CD8-positive, alpha-beta memory T cell (primary cell): Measurements from ENCODE around the gene ZEB2. TPM values are rescaled to one million over a fixed set of nuclear protein-coding genes. Genes with fewer than 3 reads are reported as not detected.
A peak's percentile ranks its signal among the peaks of the same experiment; 100 is the strongest.
"Not testable (repeated sequence)": the region's sequence is repeated elsewhere in the genome, so short reads cannot be mapped to it uniquely, and the experiment has no call there.

ENCODE experiments used
- CTCF ChIA-PET: fragments of 350-600 bp; sonication (Branson Sonifier 250); formaldehyde crosslinking; loops from one replicate; lab custom pipeline; 2021; ENCODE audit warnings: antibody characterized with exemption; lab: Charles Lee
- POLR2A ChIA-PET: fragments of 350-600 bp; sonication (Branson Sonifier 250); formaldehyde crosslinking; loops from one replicate; lab custom pipeline; 2021; ENCODE audit warnings: antibody characterized with exemption; lab: Charles Lee
- DNase-seq, 5 donors: peaks; one replicate each; pipeline versions ENCODE4 v3.0.0 to v3.0.0-alpha.2; 2020 to 2022; ENCODE audit warnings: mixed read lengths in 1 of 5
- H3K27ac ChIP-seq: one replicate; pipeline ENCODE4 v1.7.0; 2013; ENCODE audit warnings: low read depth, mild to moderate bottlenecking, low read length, moderate library complexity
- H3K27me3 ChIP-seq: 2 replicates; pipeline ENCODE4 v1.7.0; 2013; ENCODE audit warnings: low read length, mild to moderate bottlenecking; ENCODE audit not compliant: insufficient read depth, poor library complexity, severe bottlenecking
- H3K36me3 ChIP-seq: 2 replicates; pipeline ENCODE4 v1.7.0; 2013; ENCODE audit warnings: mild to moderate bottlenecking, low read length, moderate library complexity; ENCODE audit not compliant: insufficient read depth
- H3K4me1 ChIP-seq: 2 replicates; pipeline ENCODE4 v1.7.0; 2013; ENCODE audit warnings: mild to moderate bottlenecking, low read length, moderate library complexity; ENCODE audit not compliant: insufficient read depth
- H3K4me3 ChIP-seq: 2 replicates; pipeline ENCODE4 v1.7.0; 2013; ENCODE audit warnings: mild to moderate bottlenecking, low read length
- H3K9me3 ChIP-seq: 2 replicates; pipeline ENCODE4 v1.7.0; 2013; ENCODE audit warnings: mild to moderate bottlenecking, low read length
- H3K27ac Mint-ChIP-seq, 8 donors: one replicate each; pipeline ENCODE4 v1.8.0; 2020 to 2021; ENCODE audit warnings: mixed read lengths in 8 of 8, mild to moderate bottlenecking in 6 of 8, inconsistent platforms in 3 of 8, moderate library complexity in 3 of 8
- H3K27me3 Mint-ChIP-seq, 2 donors: one replicate each; pipeline ENCODE4 v1.8.0; 2020 to 2021; ENCODE audit warnings: mixed read lengths in 2 of 2, mild to moderate bottlenecking in 1 of 2, moderate library complexity in 1 of 2
- H3K36me3 Mint-ChIP-seq, 3 donors: one replicate each; pipeline ENCODE4 v1.8.0; 2020 to 2021; ENCODE audit warnings: mixed read lengths in 3 of 3, inconsistent platforms in 1 of 3, mild to moderate bottlenecking in 1 of 3
- H3K4me1 Mint-ChIP-seq, 3 donors: one replicate each; pipeline ENCODE4 v1.8.0; 2020 to 2021; ENCODE audit warnings: mixed read lengths in 3 of 3, inconsistent platforms in 1 of 3, mild to moderate bottlenecking in 1 of 3
- H3K4me3 Mint-ChIP-seq, 7 donors: one replicate each; pipeline ENCODE4 v1.8.0; 2020 to 2021; ENCODE audit warnings: mixed read lengths in 7 of 7, mild to moderate bottlenecking in 6 of 7, moderate library complexity in 4 of 7, inconsistent platforms in 2 of 7
- H3K9me3 Mint-ChIP-seq, 5 donors: one replicate each; pipeline ENCODE4 v1.8.0; 2020 to 2022; ENCODE audit warnings: mixed read lengths in 5 of 5, mild to moderate bottlenecking in 3 of 5, moderate library complexity in 2 of 5, inconsistent platforms in 1 of 5
- polyA plus RNA-seq: library from polyadenylated mRNA; unstranded; fragments of 300-500 nt; fragmentation: Illumina TruSeq; gene quantifications from one replicate; pipeline ENCODE4 v1.2.3, GENCODE V29; 2021
- total RNA-seq, 2 experiments: library from RNA; stranded (reverse); gene quantifications; one replicate each; pipeline ENCODE4 v1.2.3, GENCODE V29; 2021

Gene ZEB2
- total and polyA plus RNA-seq, 3 experiments from 2014 or later, result 20.6 to 35.8 (median 32.7) TPM

- H3K4me3 ChIP-seq, result no peak overlapping the region
- no peak overlapping the region for H3K27ac Mint-ChIP-seq
- H3K4me3 Mint-ChIP-seq, result no peak overlapping the region
- H3K27me3 Mint-ChIP-seq, result no peaks in the 10 kb centered on the region
- H3K27me3 ChIP-seq, result no peaks in the 10 kb centered on the region
- CTCF ChIA-PET, result interaction anchor here (1.6 kb wide), 1 partner anchor 207 kb away, joined by 3 read pairs; no protein-coding TSS in a partner anchor
- no peaks in the 10 kb centered on the region for H3K4me1 ChIP-seq
- H3K9me3 ChIP-seq, result no peaks in the 10 kb centered on the region
- no peaks in the 10 kb centered on the region for H3K36me3 ChIP-seq
- POLR2A ChIA-PET, result no interaction called here
- DNase-seq, result no peak
- H3K4me1 Mint-ChIP-seq, result peaks cover 9 to 14% (median 14%) of the 10 kb centered on the region in 3 donors
- H3K27ac ChIP-seq, result no peak overlapping the region
- H3K9me3 Mint-ChIP-seq, result no peaks in the 10 kb centered on the region
- H3K36me3 Mint-ChIP-seq, result peaks cover 0 to 2% (median 0%) of the 10 kb centered on the region in 3 donors
Measured at GRCh38 chr2:144369416-144369815, 150.5 kb downstream of the ZEB2 start.

DNA sequence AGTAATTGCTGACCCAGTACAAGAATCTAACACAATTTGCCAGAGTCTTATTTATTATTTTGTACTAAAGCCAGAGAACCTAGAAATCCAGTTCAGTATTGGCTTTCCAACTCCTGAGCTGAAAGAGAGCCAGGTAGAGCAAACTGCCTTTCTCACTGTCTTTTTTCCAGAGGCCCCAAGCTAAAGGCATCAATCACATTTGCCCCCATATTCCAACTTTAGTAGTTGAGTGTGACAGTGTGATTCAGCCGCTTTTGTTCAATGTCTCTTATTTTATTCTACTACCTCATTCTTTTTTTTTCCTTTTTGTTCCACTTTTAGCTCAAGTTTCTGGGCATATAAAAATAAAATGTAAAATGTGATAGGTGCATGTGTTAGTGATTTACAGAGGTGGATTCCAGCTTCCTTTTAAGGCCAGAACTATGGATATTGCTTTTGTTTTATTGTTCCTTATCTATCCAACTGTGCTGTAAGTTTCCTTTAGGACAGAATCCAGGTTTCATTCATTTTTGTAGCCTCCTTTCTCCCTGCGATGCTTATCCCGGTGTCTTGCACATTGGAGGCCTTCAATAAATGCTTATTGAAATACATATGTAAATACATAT, 153.0 kb downstream of the ZEB2 start:
- no peaks in the 10 kb centered on the region for H3K36me3 ChIP-seq
- no peak for DNase-seq
- no peaks in the 10 kb centered on the region for H3K4me1 ChIP-seq
- ChIA-PET POLR2A (interaction anchor here (0.7 kb wide), 1 partner anchor 142 kb away, joined by 3 read pairs; no protein-coding TSS in a partner anchor), CTCF (no interaction called here)
- H3K4me3 Mint-ChIP-seq, result no peak overlapping the region
- no peak overlapping the region for H3K27ac Mint-ChIP-seq
- H3K36me3 Mint-ChIP-seq, result no peaks in the 10 kb centered on the region
- H3K27ac ChIP-seq, result no peak overlapping the region
- no peak overlapping the region for H3K4me3 ChIP-seq
- no peaks in the 10 kb centered on the region for H3K27me3 ChIP-seq
- no peaks in the 10 kb centered on the region for H3K9me3 ChIP-seq
- H3K9me3 Mint-ChIP-seq, result no peaks in the 10 kb centered on the region
- no peaks in the 10 kb centered on the region for H3K27me3 Mint-ChIP-seq
- peaks cover 9 to 14% (median 14%) of the 10 kb centered on the region in 3 donors for H3K4me1 Mint-ChIP-seq

GRCh38 chr2:144364944-144365738, 154.8 kb downstream of the ZEB2 start:
- Mint-ChIP-seq H3K4me1 (peaks cover 0 to 3% (median 3%) of the 10 kb centered on the region in 3 donors), H3K27me3 (no peaks in the 10 kb centered on the region), H3K36me3 (no peaks in the 10 kb centered on the region), H3K9me3 (no peaks in the 10 kb centered on the region), H3K27ac (peak overlapping the region in 1 of 8 donors; percentile 15), H3K4me3 (no peak overlapping the region)
- no peaks in the 10 kb centered on the region for H3K36me3 ChIP-seq
- ChIA-PET POLR2A (no interaction called here), CTCF (no interaction called here)
- no peak overlapping the region for H3K27ac ChIP-seq
- H3K9me3 ChIP-seq, result no peaks in the 10 kb centered on the region
- no peaks in the 10 kb centered on the region for H3K27me3 ChIP-seq
- DNase-seq, result no peak
- no peak overlapping the region for H3K4me3 ChIP-seq
- no peaks in the 10 kb centered on the region for H3K4me1 ChIP-seq

DNA sequence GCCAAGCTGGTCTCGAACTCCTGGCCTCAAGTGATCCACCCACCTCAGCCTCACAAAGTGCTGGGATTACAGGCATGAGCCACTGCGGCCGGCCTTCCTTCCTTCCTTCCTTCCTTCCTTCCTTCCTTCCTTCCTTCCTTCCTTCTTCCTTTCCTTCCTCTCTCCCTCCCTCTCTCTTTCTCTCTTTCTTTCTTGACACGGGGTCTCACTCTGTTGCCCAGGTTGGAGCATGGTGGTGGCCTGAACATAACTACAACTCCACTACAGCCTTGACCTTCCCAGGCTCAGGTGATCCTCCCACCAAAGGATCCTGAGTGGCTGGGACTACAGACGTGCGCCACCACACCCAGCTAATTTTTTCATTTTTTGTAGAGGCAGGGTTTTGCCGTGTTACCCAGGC, 155.7 kb downstream of the ZEB2 start:
- CTCF ChIA-PET, result interaction anchor here (1.0 kb wide), 1 partner anchor 122 kb away, joined by 3 read pairs; no protein-coding TSS in a partner anchor
- H3K4me3 ChIP-seq, H3K4me3 Mint-ChIP-seq, H3K4me1 ChIP-seq, H3K27me3 ChIP-seq, H3K9me3 ChIP-seq, H3K27me3 Mint-ChIP-seq, H3K9me3 Mint-ChIP-seq, DNase-seq, H3K4me1 Mint-ChIP-seq, H3K36me3 ChIP-seq, H3K27ac ChIP-seq, POLR2A ChIA-PET, H3K27ac Mint-ChIP-seq, H3K36me3 Mint-ChIP-seq: not testable (repeated sequence)

DNA sequence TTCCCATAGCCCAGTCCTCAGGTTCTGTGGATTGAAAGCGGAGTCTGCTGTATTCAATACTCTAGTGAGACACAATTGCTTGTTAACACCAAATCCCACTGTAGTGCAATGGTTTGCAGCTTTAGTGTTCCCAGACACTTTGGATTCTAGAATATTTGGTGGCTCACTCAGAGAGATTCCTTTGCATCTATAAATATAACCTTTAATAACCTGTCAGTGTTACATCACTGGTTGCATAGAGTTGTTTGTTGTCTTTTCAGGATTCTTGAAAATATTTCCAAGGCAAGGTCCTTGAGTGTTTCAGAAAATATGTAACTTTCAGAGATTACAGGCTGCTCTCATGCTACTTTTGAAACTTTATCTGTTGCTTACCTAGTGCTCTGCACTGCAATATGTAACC, 157.5 kb downstream of the ZEB2 start:
- H3K4me3 Mint-ChIP-seq, result no peak overlapping the region

GRCh38 chr2:144361742-144362141, 158.2 kb downstream of the ZEB2 start:
- CTCF ChIA-PET, result no interaction called here
- Histone ChIP-seq H3K4me1 (no peaks in the 10 kb centered on the region), H3K4me3 (no peak overlapping the region), H3K27me3 (no peaks in the 10 kb centered on the region), H3K9me3 (no peaks in the 10 kb centered on the region), H3K36me3 (no peaks in the 10 kb centered on the region), H3K27ac (no peak overlapping the region)
- H3K9me3 Mint-ChIP-seq, result no peaks in the 10 kb centered on the region
- no peaks in the 10 kb centered on the region for H3K36me3 Mint-ChIP-seq
- no peak overlapping the region for H3K4me3 Mint-ChIP-seq
- H3K4me1 Mint-ChIP-seq, result peaks cover 0 to 9% (median 0%) of the 10 kb centered on the region in 3 donors
- no peak for DNase-seq
- POLR2A ChIA-PET, result no interaction called here
- no peak overlapping the region for H3K27ac Mint-ChIP-seq
- H3K27me3 Mint-ChIP-seq, result no peaks in the 10 kb centered on the region

More for the DNA sequence above, 157.5 kb downstream of the ZEB2 start:
- no peaks in the 10 kb centered on the region for H3K27me3 ChIP-seq
- H3K9me3 ChIP-seq, result no peaks in the 10 kb centered on the region
- H3K4me3 ChIP-seq, result no peak overlapping the region
- no peak overlapping the region for H3K27ac ChIP-seq
- Mint-ChIP-seq H3K9me3 (no peaks in the 10 kb centered on the region), H3K4me1 (peaks cover 0 to 9% (median 0%) of the 10 kb centered on the region in 3 donors), H3K27me3 (no peaks in the 10 kb centered on the region), H3K27ac (peak overlapping the region in 1 of 8 donors; percentile 48), H3K36me3 (no peaks in the 10 kb centered on the region)
- ChIA-PET POLR2A (no interaction called here), CTCF (no interaction called here)
- no peaks in the 10 kb centered on the region for H3K36me3 ChIP-seq
- DNase-seq, result no peak
- H3K4me1 ChIP-seq, result no peaks in the 10 kb centered on the region

GRCh38 chr2:144359684-144360083, 160.2 kb downstream of the ZEB2 start:
- Histone ChIP-seq H3K27me3 (no peaks in the 10 kb centered on the region), H3K36me3 (no peaks in the 10 kb centered on the region), H3K27ac (no peak overlapping the region), H3K9me3 (no peaks in the 10 kb centered on the region), H3K4me3 (no peak overlapping the region), H3K4me1 (no peaks in the 10 kb centered on the region)
- no peak for DNase-seq
- no peaks in the 10 kb centered on the region for H3K36me3 Mint-ChIP-seq
- H3K4me3 Mint-ChIP-seq, result no peak overlapping the region
- POLR2A ChIA-PET, result no interaction called here
- CTCF ChIA-PET, result no interaction called here
- H3K27me3 Mint-ChIP-seq, result no peaks in the 10 kb centered on the region
- no peaks in the 10 kb centered on the region for H3K9me3 Mint-ChIP-seq
- H3K4me1 Mint-ChIP-seq, result peaks cover 0 to 9% (median 0%) of the 10 kb centered on the region in 3 donors
- H3K27ac Mint-ChIP-seq, result no peak overlapping the region

DNA sequence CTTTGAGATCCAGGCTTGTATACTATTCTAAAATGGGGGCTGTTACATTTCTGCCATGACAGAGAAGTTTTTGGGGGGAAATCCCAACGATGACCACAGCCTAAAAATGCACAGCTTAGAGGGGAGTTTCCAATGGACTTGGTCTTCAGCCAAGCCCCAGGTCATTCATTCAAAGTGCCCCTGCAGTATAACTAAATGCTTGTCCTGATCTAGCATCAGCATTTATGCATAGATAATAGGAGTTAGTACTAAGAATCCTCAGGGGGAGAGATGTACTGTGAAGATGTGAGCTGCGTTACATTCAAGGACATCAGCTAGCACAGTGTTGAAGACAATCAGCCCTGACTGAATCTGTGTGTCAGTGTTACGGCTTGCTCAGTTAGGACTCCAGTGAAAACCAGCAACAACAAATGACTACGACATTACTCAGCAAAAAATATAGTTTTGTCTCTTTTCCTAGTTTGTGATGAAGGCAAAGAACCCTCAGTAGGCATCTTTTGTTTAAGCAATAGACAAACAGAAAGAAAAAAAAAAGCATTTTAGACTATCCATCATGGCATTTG, 160.9 kb downstream of the ZEB2 start:
- no peaks in the 10 kb centered on the region for H3K36me3 Mint-ChIP-seq
- POLR2A ChIA-PET, result no interaction called here
- peaks cover 0 to 9% (median 0%) of the 10 kb centered on the region in 3 donors for H3K4me1 Mint-ChIP-seq
- H3K4me1 ChIP-seq, result no peaks in the 10 kb centered on the region
- peak overlapping the region in 1 of 8 donors; percentile 22 for H3K27ac Mint-ChIP-seq
- no peaks in the 10 kb centered on the region for H3K9me3 ChIP-seq
- no peak overlapping the region for H3K27ac ChIP-seq
- H3K4me3 Mint-ChIP-seq, result no peak overlapping the region
- DNase-seq, result no peak
- CTCF ChIA-PET, result no interaction called here
- no peaks in the 10 kb centered on the region for H3K36me3 ChIP-seq
- H3K27me3 Mint-ChIP-seq, result no peaks in the 10 kb centered on the region
- H3K27me3 ChIP-seq, result no peaks in the 10 kb centered on the region
- no peaks in the 10 kb centered on the region for H3K9me3 Mint-ChIP-seq
- no peak overlapping the region for H3K4me3 ChIP-seq
